ENCODE results near the gene SNRNP35. TPM values are rescaled to one million over a fixed set of nuclear protein-coding genes. Genes with fewer than 3 reads are reported as not detected.
A peak's percentile ranks its signal among the peaks of the same experiment; 100 is the strongest.

SNRNP35 gene
- total RNA-seq, 1 donor from 2014 or later = 11.5 TPM

DNA sequence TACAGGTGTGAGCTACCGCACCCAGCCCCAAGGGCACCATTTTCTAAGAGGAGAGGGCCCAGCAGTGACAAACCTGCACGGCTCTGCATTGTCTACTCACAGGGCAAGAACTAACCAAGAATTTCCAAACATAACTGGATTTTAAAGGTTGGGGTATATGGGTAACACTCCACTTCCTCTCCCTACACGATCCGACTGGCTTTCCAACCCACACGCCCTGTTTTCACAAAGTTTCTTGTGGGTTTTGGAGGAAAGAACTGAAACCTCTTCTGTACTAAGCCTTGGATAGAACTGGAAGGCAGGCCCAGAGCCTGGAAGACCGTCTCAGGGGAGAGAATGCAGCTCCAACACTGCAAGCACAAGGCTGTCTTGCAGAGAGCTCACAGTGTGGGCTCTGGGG lies 24.9 kb downstream of the SNRNP35 start:
- DNase-seq (ENCODE audit: low read depth) = no peak
- Histone ChIP-seq H4K20me1 (ENCODE audit: insufficient read depth, low read length) (peaks cover 8% of the 10 kb centered on the region), H3K9me3 (ENCODE audit: insufficient read depth, low read depth, low read length) (no peaks in the 10 kb centered on the region), H2AFZ (ENCODE audit: low read depth, low read length) (no peak overlapping the region), H3K4me1 (ENCODE audit: insufficient read depth, low read length) (peaks cover 18% of the 10 kb centered on the region), H3K27me3 (ENCODE audit: insufficient read depth, low read length) (no peaks in the 10 kb centered on the region), H3K4me3 (ENCODE audit: insufficient read depth, low read depth, low read length) (no peak overlapping the region), H3K79me2 (ENCODE audit: insufficient read depth, low read length) (no peaks in the 10 kb centered on the region), H3K36me3 (ENCODE audit: insufficient read depth, low read length) (no peaks in the 10 kb centered on the region), H3K4me2 (ENCODE audit: low read length) (no peak overlapping the region), H3K27ac (ENCODE audit: low read depth, low read length) (no peak overlapping the region), H3K9ac (ENCODE audit: low read length) (no peak overlapping the region)
- FAIRE-seq = no peak
- peaks cover 2% of the 10 kb centered on the region for H3K9me3 Mint-ChIP-seq (ENCODE audit: unreplicated experiment)
- no peak overlapping the region for H3K27ac Mint-ChIP-seq (ENCODE audit: unreplicated experiment)
- H3K4me3 Mint-ChIP-seq (ENCODE audit: unreplicated experiment) = no peak overlapping the region
- peaks cover 27% of the 10 kb centered on the region for H3K4me1 Mint-ChIP-seq (ENCODE audit: low read depth, unreplicated experiment)
- no peaks in the 10 kb centered on the region for H3K27me3 Mint-ChIP-seq (ENCODE audit: low read depth, unreplicated experiment)
- H3K36me3 Mint-ChIP-seq (ENCODE audit: low read depth, unreplicated experiment) = peaks cover 23% of the 10 kb centered on the region
- no peak for TF ChIP-seq EZH2 (IDR thresholded peaks at IDR 0.05; ENCODE audit: insufficient read depth, low read length)
- TF ChIP-seq, protein P1, sequence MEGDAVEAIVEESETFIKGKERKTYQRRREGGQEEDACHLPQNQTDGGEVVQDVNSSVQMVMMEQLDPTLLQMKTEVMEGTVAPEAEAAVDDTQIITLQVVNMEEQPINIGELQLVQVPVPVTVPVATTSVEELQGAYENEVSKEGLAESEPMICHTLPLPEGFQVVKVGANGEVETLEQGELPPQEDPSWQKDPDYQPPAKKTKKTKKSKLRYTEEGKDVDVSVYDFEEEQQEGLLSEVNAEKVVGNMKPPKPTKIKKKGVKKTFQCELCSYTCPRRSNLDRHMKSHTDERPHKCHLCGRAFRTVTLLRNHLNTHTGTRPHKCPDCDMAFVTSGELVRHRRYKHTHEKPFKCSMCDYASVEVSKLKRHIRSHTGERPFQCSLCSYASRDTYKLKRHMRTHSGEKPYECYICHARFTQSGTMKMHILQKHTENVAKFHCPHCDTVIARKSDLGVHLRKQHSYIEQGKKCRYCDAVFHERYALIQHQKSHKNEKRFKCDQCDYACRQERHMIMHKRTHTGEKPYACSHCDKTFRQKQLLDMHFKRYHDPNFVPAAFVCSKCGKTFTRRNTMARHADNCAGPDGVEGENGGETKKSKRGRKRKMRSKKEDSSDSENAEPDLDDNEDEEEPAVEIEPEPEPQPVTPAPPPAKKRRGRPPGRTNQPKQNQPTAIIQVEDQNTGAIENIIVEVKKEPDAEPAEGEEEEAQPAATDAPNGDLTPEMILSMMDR (IDR thresholded peaks at IDR 0.05; ENCODE audit: insufficient read depth, low read depth, low read length) = no peak

DNA sequence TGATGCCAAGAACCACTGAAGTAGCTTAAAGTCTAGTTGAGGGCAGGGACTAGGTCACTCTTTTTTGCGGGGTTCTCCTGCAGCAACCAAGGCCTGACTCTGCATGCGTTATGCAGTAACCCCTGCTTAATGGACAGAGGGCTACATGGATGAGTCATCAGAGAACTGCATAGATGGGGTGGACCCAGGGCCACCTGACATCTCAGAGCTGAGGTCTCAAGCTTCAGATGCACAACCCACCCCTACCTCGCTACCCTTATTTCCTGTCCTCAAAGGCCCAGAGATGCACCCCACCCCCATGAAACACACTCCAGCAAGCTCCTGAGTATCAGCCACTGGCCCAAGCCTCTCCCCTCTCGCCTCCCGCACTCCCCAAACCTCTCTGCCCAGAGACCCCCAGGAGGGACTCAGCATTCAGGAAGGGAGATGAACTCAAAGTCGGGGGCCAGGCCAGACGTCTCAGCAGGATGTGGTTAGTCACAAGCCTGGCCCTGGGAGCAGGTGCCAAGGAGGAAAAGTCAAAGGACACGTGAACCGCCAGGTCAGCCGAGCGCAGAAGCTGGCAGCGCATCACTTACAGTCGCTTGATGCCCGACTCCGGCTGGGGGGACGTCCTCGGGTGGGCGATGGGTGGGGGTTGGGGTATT lies 25.8 kb downstream of the SNRNP35 start:
- TF ChIP-seq EZH2 (IDR thresholded peaks at IDR 0.05; ENCODE audit: insufficient read depth, low read length) = no peak
- TF ChIP-seq, protein P1 (IDR thresholded peaks at IDR 0.05; ENCODE audit: insufficient read depth, low read depth, low read length) = no peak
- H3K27me3 ChIP-seq (ENCODE audit: insufficient read depth, low read length) = no peaks in the 10 kb centered on the region
- H3K27ac ChIP-seq (ENCODE audit: low read depth, low read length) = no peak overlapping the region
- Mint-ChIP-seq H3K27me3 (ENCODE audit: low read depth, unreplicated experiment) (no peaks in the 10 kb centered on the region), H3K4me1 (ENCODE audit: low read depth, unreplicated experiment) (peaks cover 25% of the 10 kb centered on the region), H3K36me3 (ENCODE audit: low read depth, unreplicated experiment) (peaks cover 25% of the 10 kb centered on the region), H3K27ac (ENCODE audit: unreplicated experiment) (no peak overlapping the region), H3K9me3 (ENCODE audit: unreplicated experiment) (peaks cover 2% of the 10 kb centered on the region), H3K4me3 (ENCODE audit: unreplicated experiment) (no peak overlapping the region)
- no peak overlapping the region for H2AFZ ChIP-seq (ENCODE audit: low read depth, low read length)
- H3K79me2 ChIP-seq (ENCODE audit: insufficient read depth, low read length) = no peaks in the 10 kb centered on the region
- no peak overlapping the region for H3K4me2 ChIP-seq (ENCODE audit: low read length)
- peaks cover 8% of the 10 kb centered on the region for H4K20me1 ChIP-seq (ENCODE audit: insufficient read depth, low read length)
- DNase-seq (ENCODE audit: low read depth) (no peak), FAIRE-seq (no peak)
- peaks cover 14% of the 10 kb centered on the region for H3K4me1 ChIP-seq (ENCODE audit: insufficient read depth, low read length)
- H3K9me3 ChIP-seq (ENCODE audit: insufficient read depth, low read depth, low read length) = no peaks in the 10 kb centered on the region
- H3K4me3 ChIP-seq (ENCODE audit: insufficient read depth, low read depth, low read length) = no peak overlapping the region
- no peak overlapping the region for H3K9ac ChIP-seq (ENCODE audit: low read length)
- H3K36me3 ChIP-seq (ENCODE audit: insufficient read depth, low read length) = no peaks in the 10 kb centered on the region

DNA sequence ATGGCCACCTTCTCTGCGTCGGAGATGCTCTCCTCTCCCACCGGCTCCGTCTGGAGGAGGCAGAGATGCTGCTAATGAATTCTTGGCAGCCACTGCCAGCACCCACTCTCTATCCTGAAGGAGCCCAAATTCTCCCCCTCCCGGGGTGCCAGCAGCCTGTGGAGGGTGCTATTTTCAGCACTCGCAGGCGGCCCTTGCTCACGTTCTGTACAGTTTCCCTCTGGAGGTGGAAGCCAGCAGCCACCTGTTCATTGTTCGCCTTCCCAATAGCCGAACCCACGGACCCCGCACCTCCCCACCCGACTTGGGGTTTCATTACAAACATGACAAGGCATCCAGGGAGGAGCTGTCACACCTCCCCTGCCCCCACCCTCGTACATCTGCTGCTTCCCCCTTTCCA lies 27.8 kb downstream of the SNRNP35 start:
- no peaks in the 10 kb centered on the region for H3K9me3 ChIP-seq (ENCODE audit: insufficient read depth, low read depth, low read length)
- no peaks in the 10 kb centered on the region for H3K79me2 ChIP-seq (ENCODE audit: insufficient read depth, low read length)
- no peaks in the 10 kb centered on the region for H3K27me3 ChIP-seq (ENCODE audit: insufficient read depth, low read length)
- H4K20me1 ChIP-seq (ENCODE audit: insufficient read depth, low read length) = peaks cover 8% of the 10 kb centered on the region
- Mint-ChIP-seq H3K27me3 (ENCODE audit: low read depth, unreplicated experiment) (no peaks in the 10 kb centered on the region), H3K36me3 (ENCODE audit: low read depth, unreplicated experiment) (peaks cover 25% of the 10 kb centered on the region), H3K4me3 (ENCODE audit: unreplicated experiment) (peak overlapping the region; percentile 45), H3K4me1 (ENCODE audit: low read depth, unreplicated experiment) (peaks cover 15% of the 10 kb centered on the region), H3K27ac (ENCODE audit: unreplicated experiment) (no peak overlapping the region), H3K9me3 (ENCODE audit: unreplicated experiment) (peaks cover 2% of the 10 kb centered on the region)
- H3K4me3 ChIP-seq (ENCODE audit: insufficient read depth, low read depth, low read length) = no peak overlapping the region
- H3K36me3 ChIP-seq (ENCODE audit: insufficient read depth, low read length) = no peaks in the 10 kb centered on the region
- no peak overlapping the region for H2AFZ ChIP-seq (ENCODE audit: low read depth, low read length)
- TF ChIP-seq, protein P1 (IDR thresholded peaks at IDR 0.05; ENCODE audit: insufficient read depth, low read depth, low read length) = no peak
- no peak for TF ChIP-seq EZH2 (IDR thresholded peaks at IDR 0.05; ENCODE audit: insufficient read depth, low read length)
- DNase-seq (ENCODE audit: low read depth) = no peak
- no peak for FAIRE-seq
- H3K4me2 ChIP-seq (ENCODE audit: low read length) = no peak overlapping the region
- no peak overlapping the region for H3K27ac ChIP-seq (ENCODE audit: low read depth, low read length)
- no peak overlapping the region for H3K9ac ChIP-seq (ENCODE audit: low read length)
- H3K4me1 ChIP-seq (ENCODE audit: insufficient read depth, low read length) = peaks cover 4% of the 10 kb centered on the region

Measured in astrocyte (in vitro differentiated cells and primary cell).